Loucy (cell line): ENCODE data around the gene SNTA1.

ENCODE experiments used
- H2AFZ ChIP-seq: fragments of 200-600 bp; sonication (generic); 2 replicates; pipeline ENCODE4 v1.6.0; 2016; ENCODE audit warnings: antibody characterized with exemption, mild to moderate bottlenecking, low read length, moderate library complexity
- H3F3A ChIP-seq: fragments of 200-600 bp; 2 replicates; pipeline ENCODE4 v1.6.0; 2016; ENCODE audit warnings: antibody characterized with exemption, low read depth, mild to moderate bottlenecking
- H3K27me3 ChIP-seq: fragments of 200-600 bp; sonication (generic); 2 replicates; pipeline ENCODE4 v1.6.1; 2014; ENCODE audit warnings: low read length, mild to moderate bottlenecking; ENCODE audit not compliant: insufficient read depth, poor library complexity, severe bottlenecking
- H3K36me3 ChIP-seq: fragments of 200-600 bp; sonication (generic); 2 replicates; pipeline ENCODE4 v1.6.1; 2016; ENCODE audit warnings: low read length; ENCODE audit not compliant: insufficient read depth
- H3K4me1 ChIP-seq: fragments of 200-600 bp; sonication (generic); 2 replicates; pipeline ENCODE4 v1.5.1; 2014; ENCODE audit warnings: low read length, mild to moderate bottlenecking; ENCODE audit not compliant: insufficient read depth, poor library complexity, severe bottlenecking
- H3K4me2 ChIP-seq: fragments of 200-600 bp; sonication (generic); 2 replicates; pipeline ENCODE4 v1.6.0; 2014; ENCODE audit warnings: antibody characterized with exemption, low read length, low read depth, mild to moderate bottlenecking; ENCODE audit not compliant: poor library complexity, severe bottlenecking
- H3K4me3 ChIP-seq: fragments of 200-600 bp; sonication (generic); 2 replicates; pipeline ENCODE4 v1.5.1; 2014; ENCODE audit warnings: low read length, mild to moderate bottlenecking, mixed read lengths; ENCODE audit not compliant: poor library complexity, severe bottlenecking
- H3K79me2 ChIP-seq: fragments of 200-600 bp; sonication (generic); 2 replicates; pipeline ENCODE4 v1.6.1; 2014; ENCODE audit warnings: low read length; ENCODE audit not compliant: insufficient read depth
- H3K9ac ChIP-seq: fragments of 200-600 bp; sonication (generic); 2 replicates; pipeline ENCODE4 v1.6.0; 2014; ENCODE audit warnings: mild to moderate bottlenecking, low read depth, low read length, moderate library complexity; ENCODE audit not compliant: poor library complexity, severe bottlenecking
- H3K9me2 ChIP-seq: fragments of 200-600 bp; sonication (generic); replicated peaks from 2 replicates; pipeline ENCODE4 v1.6.1; 2016; ENCODE audit warnings: low read depth, low read length, mixed read lengths
- H3K9me3 ChIP-seq: fragments of 200-600 bp; sonication (generic); 2 replicates; pipeline ENCODE4 v1.6.1; 2014; ENCODE audit warnings: mild to moderate bottlenecking, antibody characterized with exemption, low read length, low read depth; ENCODE audit not compliant: insufficient read depth
- H4K20me1 ChIP-seq: fragments of 200-600 bp; sonication (generic); 2 replicates; pipeline ENCODE4 v1.6.0; 2014; ENCODE audit warnings: antibody characterized with exemption, low read length, mild to moderate bottlenecking; ENCODE audit not compliant: insufficient read depth, poor library complexity, severe bottlenecking
- EZH2phosphoT487 ChIP-seq: fragments of 200-600 bp; IDR thresholded peaks from 2 replicates; pipeline ENCODE4 v1.6.1; 2018; ENCODE audit warnings: antibody characterized with exemption, mild to moderate bottlenecking, moderate library complexity, borderline replicate concordance
- TF ChIP-seq, protein P1 (sequence below): fragments of 200-600 bp; sonication (generic); conservative IDR thresholded peaks from 2 replicates; pipeline ENCODE4 v1.5.1; 2014; ENCODE audit warnings: mild to moderate bottlenecking, antibody characterized with exemption, low read length

Gene SNTA1

DNA sequence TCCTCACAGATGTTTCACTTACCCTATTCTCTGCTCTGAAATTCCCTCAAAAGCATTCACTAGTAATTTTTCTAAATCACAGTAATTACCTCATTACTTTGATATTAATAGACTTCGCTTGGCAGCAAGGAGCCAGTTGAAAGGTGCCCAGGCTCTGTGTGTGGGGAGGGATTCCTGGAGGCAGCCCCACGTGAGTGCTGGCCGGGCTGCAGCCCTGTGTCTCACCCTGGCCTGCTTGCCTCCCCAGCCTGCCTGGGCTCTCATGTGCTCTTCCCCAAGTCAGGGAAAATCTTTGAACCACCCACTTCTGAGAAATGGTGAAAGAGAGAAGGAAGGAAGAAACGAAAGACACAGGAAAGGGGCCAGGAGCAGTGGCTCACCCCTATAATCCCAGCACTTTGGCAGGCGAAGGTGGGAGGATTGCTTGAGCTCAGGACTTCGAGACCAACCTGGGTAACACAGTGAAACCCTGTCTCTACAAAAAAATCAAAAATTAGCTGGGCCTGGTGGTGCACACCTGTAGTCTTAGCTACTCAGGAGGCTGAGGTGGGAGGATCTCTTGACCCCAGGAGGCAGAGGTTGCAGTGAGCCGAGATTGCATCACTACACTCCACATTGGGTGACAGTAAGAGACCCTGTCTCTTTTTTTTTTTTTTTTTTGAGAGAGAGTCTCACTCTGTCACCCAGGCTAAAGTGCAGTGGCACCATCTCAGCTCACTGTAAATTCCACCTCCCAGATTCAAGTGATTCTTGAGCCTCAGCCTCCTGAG, 20.0 kb upstream of the SNTA1 start:
- no peak for TF ChIP-seq EZH2phosphoT487
- TF ChIP-seq, protein P1, sequence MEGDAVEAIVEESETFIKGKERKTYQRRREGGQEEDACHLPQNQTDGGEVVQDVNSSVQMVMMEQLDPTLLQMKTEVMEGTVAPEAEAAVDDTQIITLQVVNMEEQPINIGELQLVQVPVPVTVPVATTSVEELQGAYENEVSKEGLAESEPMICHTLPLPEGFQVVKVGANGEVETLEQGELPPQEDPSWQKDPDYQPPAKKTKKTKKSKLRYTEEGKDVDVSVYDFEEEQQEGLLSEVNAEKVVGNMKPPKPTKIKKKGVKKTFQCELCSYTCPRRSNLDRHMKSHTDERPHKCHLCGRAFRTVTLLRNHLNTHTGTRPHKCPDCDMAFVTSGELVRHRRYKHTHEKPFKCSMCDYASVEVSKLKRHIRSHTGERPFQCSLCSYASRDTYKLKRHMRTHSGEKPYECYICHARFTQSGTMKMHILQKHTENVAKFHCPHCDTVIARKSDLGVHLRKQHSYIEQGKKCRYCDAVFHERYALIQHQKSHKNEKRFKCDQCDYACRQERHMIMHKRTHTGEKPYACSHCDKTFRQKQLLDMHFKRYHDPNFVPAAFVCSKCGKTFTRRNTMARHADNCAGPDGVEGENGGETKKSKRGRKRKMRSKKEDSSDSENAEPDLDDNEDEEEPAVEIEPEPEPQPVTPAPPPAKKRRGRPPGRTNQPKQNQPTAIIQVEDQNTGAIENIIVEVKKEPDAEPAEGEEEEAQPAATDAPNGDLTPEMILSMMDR: no peak
- Histone ChIP-seq H3K9me2 (no peaks in the 10 kb centered on the region), H3K79me2 (no peaks in the 10 kb centered on the region), H4K20me1 (no peaks in the 10 kb centered on the region), H3K27me3 (no peaks in the 10 kb centered on the region), H3K4me1 (no peaks in the 10 kb centered on the region), H3K36me3 (no peaks in the 10 kb centered on the region), H3F3A (no peaks in the 10 kb centered on the region), H3K9ac (no peak overlapping the region), H2AFZ (no peak overlapping the region), H3K9me3 (no peaks in the 10 kb centered on the region), H3K4me2 (no peak overlapping the region), H3K4me3 (no peak overlapping the region)

DNA sequence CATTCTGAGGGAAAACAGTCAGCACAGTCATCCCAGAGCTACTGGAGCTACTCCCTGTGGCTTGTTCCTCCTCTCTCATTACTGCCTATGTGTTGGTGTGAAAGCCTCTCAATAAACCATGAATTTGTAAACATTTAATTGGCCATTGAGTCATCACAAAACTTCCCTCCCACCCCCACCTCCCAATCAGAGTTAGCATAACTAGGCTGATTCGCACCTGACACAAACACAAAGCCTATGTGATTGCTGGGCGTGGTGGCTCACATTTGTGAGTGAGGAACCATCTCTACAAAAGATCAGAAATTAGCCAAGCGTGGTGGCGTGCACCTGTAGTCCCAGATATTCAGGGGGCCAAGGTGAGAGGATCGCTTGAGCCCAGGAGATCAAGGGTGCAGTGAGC, 17.1 kb upstream of the SNTA1 start:
- Histone ChIP-seq H3K9me2 (no peaks in the 10 kb centered on the region), H4K20me1 (no peaks in the 10 kb centered on the region), H3K79me2 (no peaks in the 10 kb centered on the region), H3K9me3 (no peaks in the 10 kb centered on the region), H3K27me3 (no peaks in the 10 kb centered on the region), H3K9ac (no peak overlapping the region), H3K4me2 (no peak overlapping the region), H2AFZ (no peak overlapping the region), H3K36me3 (no peaks in the 10 kb centered on the region), H3F3A (no peaks in the 10 kb centered on the region), H3K4me3 (no peak overlapping the region), H3K4me1 (no peaks in the 10 kb centered on the region)
- TF ChIP-seq, protein P1: no peak
- TF ChIP-seq EZH2phosphoT487: no peak

DNA sequence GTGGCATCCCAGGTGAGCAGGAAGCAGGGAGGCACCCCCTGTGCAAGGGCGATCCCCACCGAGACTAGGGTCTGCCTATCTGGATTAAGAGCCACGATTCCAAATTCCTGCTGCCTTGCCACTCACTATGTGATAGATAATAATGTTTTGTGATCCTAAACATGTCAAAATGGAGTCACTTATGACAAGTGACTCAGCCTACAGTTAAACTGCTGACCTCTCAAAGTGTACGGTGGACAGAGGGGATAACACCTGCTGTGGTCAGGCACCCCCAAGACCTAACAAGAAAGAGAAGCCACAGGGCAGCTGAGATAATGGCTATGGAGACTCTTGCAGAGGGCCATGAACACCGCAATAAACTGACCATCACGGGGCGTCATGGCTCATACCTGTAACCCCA, 16.0 kb upstream of the SNTA1 start:
- no peaks in the 10 kb centered on the region for H3K4me1 ChIP-seq
- no peak overlapping the region for H3K4me2 ChIP-seq
- no peak overlapping the region for H3K4me3 ChIP-seq
- H3K27me3 ChIP-seq: no peaks in the 10 kb centered on the region
- no peaks in the 10 kb centered on the region for H3F3A ChIP-seq
- no peak for TF ChIP-seq EZH2phosphoT487
- TF ChIP-seq, protein P1: no peak
- no peaks in the 10 kb centered on the region for H3K9me2 ChIP-seq
- H2AFZ ChIP-seq: no peak overlapping the region
- no peaks in the 10 kb centered on the region for H4K20me1 ChIP-seq
- H3K36me3 ChIP-seq: no peaks in the 10 kb centered on the region
- H3K79me2 ChIP-seq: no peaks in the 10 kb centered on the region
- H3K9ac ChIP-seq: no peak overlapping the region
- no peaks in the 10 kb centered on the region for H3K9me3 ChIP-seq
